Kidney tubule cell (primary cell): ENCODE results near the gene CCDC170.

Experiments used
- DNase-seq: peaks from one replicate; pipeline ENCODE4 v3.0.0-alpha.2; 2018; ENCODE audit warnings: low spot score

The CCDC170 gene

GRCh38 chr6:151618717-151619116, 124.9 kb downstream of the CCDC170 start:
- no peak for DNase-seq

GRCh38 chr6:151620179-151620578, 126.4 kb downstream of the CCDC170 start:
- DNase-seq, result no peak

- DNase-seq, result no peak
Measured at GRCh38 chr6:151624071-151624470, 130.3 kb downstream of the CCDC170 start.

GRCh38 chr6:151624481-151624880, 130.7 kb downstream of the CCDC170 start:
- no peak for DNase-seq

- no peak for DNase-seq
Measured at GRCh38 chr6:151624900-151625536, 131.2 kb downstream of the CCDC170 start.

GRCh38 chr6:151627689-151628444, 134.1 kb downstream of the CCDC170 start:
- DNase-seq, result peak; percentile 81

- no peak for DNase-seq
Measured at GRCh38 chr6:151629791-151630190, 136.0 kb downstream of the CCDC170 start.

GRCh38 chr6:151630387-151630786, 136.6 kb downstream of the CCDC170 start:
- DNase-seq, result no peak

- no peak for DNase-seq
Measured at GRCh38 chr6:151630991-151631655, 137.3 kb downstream of the CCDC170 start.

GRCh38 chr6:151632415-151632987, 138.7 kb downstream of the CCDC170 start:
- DNase-seq, result no peak

GRCh38 chr6:151633526-151634335, 139.9 kb downstream of the CCDC170 start:
- no peak for DNase-seq

- no peak for DNase-seq
Measured at GRCh38 chr6:151634336-151634720, 140.5 kb downstream of the CCDC170 start.

- no peak for DNase-seq
Measured at GRCh38 chr6:151635741-151636140, 141.9 kb downstream of the CCDC170 start.

GRCh38 chr6:151637814-151638213, 144.0 kb downstream of the CCDC170 start:
- DNase-seq, result no peak

- no peak for DNase-seq
Measured at GRCh38 chr6:151639750-151640149, 145.9 kb downstream of the CCDC170 start.

- no peak for DNase-seq
Measured at GRCh38 chr6:151641028-151641427, 147.2 kb downstream of the CCDC170 start.

- no peak for DNase-seq
Measured at GRCh38 chr6:151647976-151648639, 154.3 kb downstream of the CCDC170 start.

GRCh38 chr6:151649835-151650234, 156.0 kb downstream of the CCDC170 start:
- no peak for DNase-seq

GRCh38 chr6:151651639-151652038, 157.8 kb downstream of the CCDC170 start:
- DNase-seq, result no peak

- DNase-seq, result peak; percentile 28
Measured at GRCh38 chr6:151652325-151652724, 158.5 kb downstream of the CCDC170 start.

GRCh38 chr6:151655099-151655498, 161.3 kb downstream of the CCDC170 start:
- no peak for DNase-seq
